Breast epithelium (tissue), 3 donors: ENCODE measurements around the gene DMAP1.

Source experiments
- POLR2A ChIP-seq: fragments of 450-650 bp; IDR thresholded peaks from one replicate; pipeline ENCODE4 v1.6.1; 2016; ENCODE audit warnings: antibody characterized with exemption, mild to moderate bottlenecking, moderate library complexity
- TF ChIP-seq, protein P1 (sequence below), 3 donors: fragments of 450-650 bp; IDR thresholded peaks; one replicate each; pipeline ENCODE4 v1.5.1; 2016 to 2017; ENCODE audit warnings: antibody characterized with exemption in 3 of 3, mild to moderate bottlenecking in 3 of 3, moderate library complexity in 3 of 3

DNA sequence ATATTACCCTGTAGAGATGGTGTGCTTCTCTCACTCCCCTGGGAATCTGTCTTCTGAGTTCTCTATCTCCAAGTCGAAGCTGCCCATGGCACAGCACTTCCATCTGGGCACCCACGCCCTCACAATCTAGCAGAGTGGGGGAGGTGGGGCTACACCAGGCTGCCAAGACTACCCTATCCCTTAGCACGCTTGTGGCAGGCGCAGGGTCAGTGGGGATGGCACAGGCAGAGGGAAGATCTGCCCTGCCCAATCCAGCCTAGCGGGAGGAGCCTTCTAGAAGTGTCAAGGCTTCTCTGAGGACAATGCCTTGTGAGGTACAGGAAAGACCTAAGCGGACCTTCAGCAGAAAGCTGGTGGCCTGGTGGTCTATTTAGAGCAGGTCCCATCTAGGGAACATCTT is 49.1 kb downstream of the DMAP1 start:
- TF ChIP-seq, protein P1, sequence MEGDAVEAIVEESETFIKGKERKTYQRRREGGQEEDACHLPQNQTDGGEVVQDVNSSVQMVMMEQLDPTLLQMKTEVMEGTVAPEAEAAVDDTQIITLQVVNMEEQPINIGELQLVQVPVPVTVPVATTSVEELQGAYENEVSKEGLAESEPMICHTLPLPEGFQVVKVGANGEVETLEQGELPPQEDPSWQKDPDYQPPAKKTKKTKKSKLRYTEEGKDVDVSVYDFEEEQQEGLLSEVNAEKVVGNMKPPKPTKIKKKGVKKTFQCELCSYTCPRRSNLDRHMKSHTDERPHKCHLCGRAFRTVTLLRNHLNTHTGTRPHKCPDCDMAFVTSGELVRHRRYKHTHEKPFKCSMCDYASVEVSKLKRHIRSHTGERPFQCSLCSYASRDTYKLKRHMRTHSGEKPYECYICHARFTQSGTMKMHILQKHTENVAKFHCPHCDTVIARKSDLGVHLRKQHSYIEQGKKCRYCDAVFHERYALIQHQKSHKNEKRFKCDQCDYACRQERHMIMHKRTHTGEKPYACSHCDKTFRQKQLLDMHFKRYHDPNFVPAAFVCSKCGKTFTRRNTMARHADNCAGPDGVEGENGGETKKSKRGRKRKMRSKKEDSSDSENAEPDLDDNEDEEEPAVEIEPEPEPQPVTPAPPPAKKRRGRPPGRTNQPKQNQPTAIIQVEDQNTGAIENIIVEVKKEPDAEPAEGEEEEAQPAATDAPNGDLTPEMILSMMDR (IDR thresholded peaks at IDR 0.05), result no peak
- TF ChIP-seq POLR2A, result no peak
